ENCODE results near the gene CUX1. TPM values are rescaled to one million over a fixed set of nuclear protein-coding genes. Genes with fewer than 3 reads are reported as not detected.

The CUX1 gene
- total RNA-seq, 1 experiment from 2014 or later: 53.5 TPM

DNA sequence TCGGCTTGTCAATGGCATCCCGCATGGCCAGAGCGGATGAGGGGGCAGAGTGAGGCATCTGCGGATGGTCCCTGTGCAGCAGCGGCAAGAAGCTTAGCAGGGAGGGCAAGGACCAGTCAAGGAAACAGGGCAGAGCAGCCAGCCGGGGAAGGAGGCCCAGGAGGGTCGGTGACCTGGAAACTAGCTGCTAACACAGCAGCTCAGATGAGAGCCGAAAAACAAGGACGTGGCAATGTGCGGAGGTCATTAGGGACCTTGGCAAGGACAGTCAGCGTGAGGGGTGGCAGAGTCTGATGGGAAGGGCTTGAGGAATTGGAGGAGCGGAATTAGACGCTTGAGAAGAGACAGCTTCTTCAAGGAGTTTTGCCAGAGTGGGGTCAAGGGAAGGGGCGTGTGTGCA, 449.1 kb downstream of the CUX1 start:
- Mint-ChIP-seq H3K9me3 (no peaks in the 10 kb centered on the region), H3K4me1 (0 out of 4 replicates have a peak, but pooled peaks cover 0 to 3% of the 10 kb centered on the region in 2 experiments), H3K36me3 (ENCODE audit: insufficient read depth in 1 of 3, low read depth in 3 of 3) (no peaks in the 10 kb centered on the region), H3K4me3 (no peak overlapping the region), H3K27ac (peak overlapping the region in 2 of 3 experiments; percentile 21 to 41; a peak in 2 of 7 replicates), H3K27me3 (ENCODE audit: low read depth) (peaks cover 2% of the 10 kb centered on the region)
- Histone ChIP-seq H3K23me2 (ENCODE audit: insufficient read length, low read depth, low read length, poor library complexity, severe bottlenecking) (no peaks in the 10 kb centered on the region), H3K56ac (ENCODE audit: insufficient read length, low read depth, low read length) (no peak overlapping the region), H4K20me1 (ENCODE audit: control insufficient read depth, insufficient read depth, insufficient read length) (no peaks in the 10 kb centered on the region), H3K18ac (ENCODE audit: insufficient read length, low read depth, low read length) (no peak overlapping the region), H2AFZ (ENCODE audit: low read length) (no peak overlapping the region), H3K27ac (ENCODE audit: insufficient read length, low read depth, low read length) (no peak overlapping the region), H3K4me2 (ENCODE audit: insufficient read depth, insufficient read length, low read length) (no peak overlapping the region), H2AK5ac (ENCODE audit: insufficient read length, low read length) (no peak overlapping the region), H2BK12ac (ENCODE audit: insufficient read length, low read depth, low read length) (no peak overlapping the region), H3K27me3 (ENCODE audit: insufficient read depth, low read length) (no peaks in the 10 kb centered on the region), H3K9me3 (ENCODE audit: control insufficient read depth, low read depth, low read length) (no peaks in the 10 kb centered on the region), H4K8ac (replicated peaks; ENCODE audit: insufficient read length, low read depth, low read length) (no peak overlapping the region), H3K4me1 (ENCODE audit: insufficient read depth, low read length) (no peaks in the 10 kb centered on the region), H2BK120ac (ENCODE audit: low read depth, low read length, poor library complexity, severe bottlenecking) (no peak overlapping the region), H2BK15ac (ENCODE audit: low read depth, low read length) (no peak overlapping the region), H3K9ac (ENCODE audit: extremely low read depth, insufficient read length, low read length) (no peak overlapping the region), H3K14ac (ENCODE audit: insufficient read depth, low read length) (no peak overlapping the region), H3K79me1 (ENCODE audit: insufficient read depth, low read depth, low read length, poor library complexity, severe bottlenecking) (no peaks in the 10 kb centered on the region), H4K91ac (ENCODE audit: insufficient read length, low read depth, low read length) (no peak overlapping the region), H2BK20ac (ENCODE audit: low read depth, low read length, poor library complexity, severe bottlenecking) (no peak overlapping the region), H4K5ac (ENCODE audit: insufficient read length, low read depth, low read length) (no peak overlapping the region), H3K4ac (ENCODE audit: low read depth, low read length) (no peak overlapping the region), H3K79me2 (ENCODE audit: insufficient read depth, low read length) (no peaks in the 10 kb centered on the region), H3T11ph (ENCODE audit: low read length) (no peak overlapping the region), H3K23ac (ENCODE audit: insufficient read length, low read depth, low read length) (no peak overlapping the region), H2BK5ac (ENCODE audit: insufficient read length, low read length) (no peak overlapping the region)
- TF ChIP-seq, protein P1, sequence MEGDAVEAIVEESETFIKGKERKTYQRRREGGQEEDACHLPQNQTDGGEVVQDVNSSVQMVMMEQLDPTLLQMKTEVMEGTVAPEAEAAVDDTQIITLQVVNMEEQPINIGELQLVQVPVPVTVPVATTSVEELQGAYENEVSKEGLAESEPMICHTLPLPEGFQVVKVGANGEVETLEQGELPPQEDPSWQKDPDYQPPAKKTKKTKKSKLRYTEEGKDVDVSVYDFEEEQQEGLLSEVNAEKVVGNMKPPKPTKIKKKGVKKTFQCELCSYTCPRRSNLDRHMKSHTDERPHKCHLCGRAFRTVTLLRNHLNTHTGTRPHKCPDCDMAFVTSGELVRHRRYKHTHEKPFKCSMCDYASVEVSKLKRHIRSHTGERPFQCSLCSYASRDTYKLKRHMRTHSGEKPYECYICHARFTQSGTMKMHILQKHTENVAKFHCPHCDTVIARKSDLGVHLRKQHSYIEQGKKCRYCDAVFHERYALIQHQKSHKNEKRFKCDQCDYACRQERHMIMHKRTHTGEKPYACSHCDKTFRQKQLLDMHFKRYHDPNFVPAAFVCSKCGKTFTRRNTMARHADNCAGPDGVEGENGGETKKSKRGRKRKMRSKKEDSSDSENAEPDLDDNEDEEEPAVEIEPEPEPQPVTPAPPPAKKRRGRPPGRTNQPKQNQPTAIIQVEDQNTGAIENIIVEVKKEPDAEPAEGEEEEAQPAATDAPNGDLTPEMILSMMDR (conservative IDR thresholded peaks at IDR 0.05): no peak
- WGBS (ENCODE audit: extremely low coverage, insufficient read length, low lambda C conversion rate): no CpG with 5 or more reads among the region's 14 CpGs
- DNase-seq: no peak

Measured in H9 (cell line).